GM21526 (cell line): ENCODE measurements around the gene RPP21.
"Not testable (repeated sequence)": the region's sequence is repeated elsewhere in the genome, so short reads cannot be mapped to it uniquely, and the experiment has no call there.

ENCODE experiments used
- ATAC-seq: cut with Tn5 transposase; IDR thresholded peaks from one replicate; pipeline ENCODE4 v1.9.1; 2021; ENCODE audit warnings: moderate library complexity; ENCODE audit not compliant: unreplicated experiment, low FRiP score

RPP21 gene

DNA sequence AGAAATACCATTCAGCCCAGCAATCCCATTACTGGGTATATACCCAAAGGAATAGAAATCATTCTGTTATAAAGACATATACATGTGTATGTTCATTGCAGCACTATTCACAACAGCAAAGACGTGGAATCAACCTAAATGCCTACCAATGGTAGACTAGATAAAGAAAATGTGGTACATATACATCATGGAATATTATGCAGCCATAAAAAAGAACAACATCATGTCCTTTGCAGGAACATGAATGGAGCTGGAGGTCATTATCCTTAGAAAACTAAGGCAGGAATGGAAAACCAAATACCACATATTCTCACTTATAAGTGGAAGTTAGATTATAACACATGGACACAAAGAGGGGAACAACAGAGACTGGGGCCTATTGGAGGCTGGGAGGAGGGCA lies 24.3 kb downstream of the RPP21 start:
- not testable (repeated sequence) for ATAC-seq

DNA sequence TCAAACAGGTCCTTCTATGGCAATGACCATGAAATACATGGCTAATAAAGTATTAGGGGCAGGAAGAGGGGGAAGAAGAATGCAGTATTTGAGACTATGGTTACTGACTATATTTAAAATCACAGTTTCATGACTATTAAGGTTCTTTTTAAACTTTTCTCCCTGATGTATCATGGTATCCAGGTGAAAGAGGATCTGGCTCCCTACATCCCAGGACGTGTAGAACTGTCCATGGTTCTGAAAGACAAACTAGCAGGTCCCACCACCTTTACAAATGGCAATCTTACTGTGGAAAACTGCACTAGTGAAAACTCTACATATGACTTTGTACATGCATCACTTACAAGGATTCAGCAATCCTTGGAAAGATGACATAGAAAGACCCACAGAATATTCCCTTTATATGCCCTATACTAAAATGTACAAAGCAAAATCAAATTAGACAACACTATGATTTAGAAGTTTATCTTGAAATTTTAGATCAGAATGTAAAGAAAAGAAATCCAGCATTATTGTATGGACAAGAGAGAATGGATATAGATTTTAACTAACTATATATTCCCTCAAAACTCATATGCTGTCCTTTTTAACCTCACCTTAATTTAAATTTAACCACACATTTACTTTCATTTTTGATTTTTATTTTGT lies 33.5 kb downstream of the RPP21 start:
- no peak for ATAC-seq

GRCh38 chr6:30380464-30380863 lies 35.5 kb downstream of the RPP21 start:
- ATAC-seq: no peak

GRCh38 chr6:30386166-30386565 lies 41.2 kb downstream of the RPP21 start:
- no peak for ATAC-seq

DNA sequence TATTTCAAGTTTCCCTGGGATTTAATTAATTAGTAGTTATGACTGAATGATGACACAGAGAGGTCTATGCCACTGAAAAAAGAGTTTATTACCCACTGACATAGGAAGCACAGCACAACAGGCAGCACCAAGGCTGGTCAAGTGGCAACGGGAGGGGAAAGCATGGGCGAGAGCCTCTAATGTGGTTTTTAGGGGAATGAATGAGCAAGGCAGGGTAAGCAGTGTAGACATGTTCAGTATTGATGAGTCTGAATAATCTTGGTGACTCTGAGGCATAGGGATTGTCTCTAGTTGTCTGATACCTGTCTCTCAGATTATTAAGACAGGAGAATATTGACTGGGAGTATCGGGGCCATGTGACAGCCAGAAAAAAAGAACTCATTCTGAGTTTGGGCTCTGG lies 46.3 kb downstream of the RPP21 start:
- no peak for ATAC-seq

DNA sequence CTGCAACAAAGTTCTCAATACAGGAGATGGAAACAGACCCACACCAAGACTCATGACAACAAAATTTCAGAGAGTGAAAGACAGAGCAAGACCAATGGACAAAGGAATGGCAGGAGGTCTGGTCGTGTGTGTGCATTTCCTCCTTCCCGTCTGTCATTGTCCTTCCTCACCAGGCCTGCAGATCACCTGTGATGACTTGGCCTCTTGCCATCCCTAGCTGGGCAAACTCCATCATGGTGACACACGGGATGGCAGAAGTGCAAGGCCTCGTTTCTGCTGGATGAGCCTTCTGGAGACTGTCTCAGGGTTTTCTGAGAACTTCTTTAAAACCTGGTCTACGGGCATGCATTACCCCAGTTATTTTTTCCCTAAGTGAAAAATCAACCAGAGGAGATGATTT lies 49.2 kb downstream of the RPP21 start:
- ATAC-seq: no peak
